Right lobe of liver (tissue), 4 donors: Measurements from ENCODE around the gene ARMC9.

ENCODE experiments used
- CTCF ChIP-seq, 4 donors: fragments of 200-600 bp in 3 of 4; fragments of 450-650 bp in 1 of 4; IDR thresholded peaks; one replicate each; pipeline versions ENCODE4 v1.5.1 to v1.8.0; 2016 to 2022; ENCODE audit warnings: antibody characterized with exemption in 4 of 4, mild to moderate bottlenecking in 2 of 4
- POLR2A ChIP-seq: fragments of 450-650 bp; IDR thresholded peaks from one replicate; pipeline ENCODE4 v1.6.1; 2017; ENCODE audit warnings: antibody characterized with exemption, mild to moderate bottlenecking
- donor health status: DM: no; HTN: no; CAD: no.
- donor health status: DM: no; HTN: no; CAD: no.
- donor health status: DM: no; HTN: yes; CAD: no.

DNA sequence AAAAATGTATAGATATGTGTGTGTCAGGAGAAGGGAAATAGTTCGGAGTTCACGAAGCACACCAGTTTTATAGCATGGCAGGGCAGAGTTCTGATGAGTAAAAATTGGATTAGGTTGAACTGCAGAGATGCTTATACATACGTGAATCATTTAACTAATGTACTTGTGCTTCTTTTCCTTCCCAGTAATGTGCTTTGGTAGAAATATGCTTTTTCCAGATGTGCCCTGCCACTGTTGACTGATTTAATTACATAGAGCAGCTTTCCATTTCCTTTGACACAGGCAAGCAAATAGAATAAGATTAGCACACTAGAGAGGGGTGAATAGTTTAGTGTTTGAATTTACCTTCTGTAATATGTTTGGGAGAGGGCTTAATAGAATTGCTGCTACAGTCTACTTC is 28.9 kb upstream of the ARMC9 start:
- TF ChIP-seq CTCF (IDR thresholded peaks at IDR 0.05) (no peak), POLR2A (no peak)
